Measurements from ENCODE around the gene DDX25.

GRCh38 chr11:125941267-125941618, 36.9 kb downstream of the DDX25 start:
- TF ChIP-seq POLR2AphosphoS5 (IDR thresholded peaks at IDR 0.05; ENCODE audit: insufficient read depth in 1 of 2, low read depth in 1 of 2) (no peak), POLR2A (IDR thresholded peaks at IDR 0.05) (no peak)
- TF ChIP-seq, protein P1, sequence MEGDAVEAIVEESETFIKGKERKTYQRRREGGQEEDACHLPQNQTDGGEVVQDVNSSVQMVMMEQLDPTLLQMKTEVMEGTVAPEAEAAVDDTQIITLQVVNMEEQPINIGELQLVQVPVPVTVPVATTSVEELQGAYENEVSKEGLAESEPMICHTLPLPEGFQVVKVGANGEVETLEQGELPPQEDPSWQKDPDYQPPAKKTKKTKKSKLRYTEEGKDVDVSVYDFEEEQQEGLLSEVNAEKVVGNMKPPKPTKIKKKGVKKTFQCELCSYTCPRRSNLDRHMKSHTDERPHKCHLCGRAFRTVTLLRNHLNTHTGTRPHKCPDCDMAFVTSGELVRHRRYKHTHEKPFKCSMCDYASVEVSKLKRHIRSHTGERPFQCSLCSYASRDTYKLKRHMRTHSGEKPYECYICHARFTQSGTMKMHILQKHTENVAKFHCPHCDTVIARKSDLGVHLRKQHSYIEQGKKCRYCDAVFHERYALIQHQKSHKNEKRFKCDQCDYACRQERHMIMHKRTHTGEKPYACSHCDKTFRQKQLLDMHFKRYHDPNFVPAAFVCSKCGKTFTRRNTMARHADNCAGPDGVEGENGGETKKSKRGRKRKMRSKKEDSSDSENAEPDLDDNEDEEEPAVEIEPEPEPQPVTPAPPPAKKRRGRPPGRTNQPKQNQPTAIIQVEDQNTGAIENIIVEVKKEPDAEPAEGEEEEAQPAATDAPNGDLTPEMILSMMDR (IDR thresholded peaks at IDR 0.05), result no peak

Data from vagina (tissue), 2 donors.